Activated naive CD8-positive, alpha-beta T cell treated with anti-CD3 and anti-CD28 coated beads for 36 hours (primary cell): Measurements from ENCODE around the gene GJB4. TPM values are rescaled to one million over a fixed set of nuclear protein-coding genes. Genes with fewer than 3 reads are reported as not detected.
"Not testable (repeated sequence)": the region's sequence is repeated elsewhere in the genome, so short reads cannot be mapped to it uniquely, and the experiment has no call there.

Experiments
- DNase-seq: peaks from one replicate; pipeline ENCODE4 v3.0.0; 2021
- H3K27ac Mint-ChIP-seq: one replicate; pipeline ENCODE4 v1.8.0; 2022; ENCODE audit warnings: mild to moderate bottlenecking, moderate library complexity, mixed read lengths
- H3K27me3 Mint-ChIP-seq: one replicate; pipeline ENCODE4 v1.8.0; 2022; ENCODE audit warnings: mild to moderate bottlenecking, mixed read lengths
- H3K36me3 Mint-ChIP-seq: one replicate; pipeline ENCODE4 v1.8.0; 2021; ENCODE audit warnings: mild to moderate bottlenecking, mixed read lengths
- H3K4me1 Mint-ChIP-seq: one replicate; pipeline ENCODE4 v1.8.0; 2021; ENCODE audit warnings: mixed read lengths
- H3K4me3 Mint-ChIP-seq: one replicate; pipeline ENCODE4 v1.8.0; 2022; ENCODE audit warnings: mild to moderate bottlenecking, moderate library complexity, mixed read lengths
- H3K9me3 Mint-ChIP-seq: one replicate; pipeline ENCODE4 v1.8.0; 2022; ENCODE audit warnings: mixed read lengths
- total RNA-seq, 2 experiments: library from RNA; stranded (reverse); gene quantifications; one replicate each; pipeline ENCODE4 v1.2.3, GENCODE V29; 2021

The GJB4 gene
- total RNA-seq, 2 experiments from 2014 or later, result not detected

DNA sequence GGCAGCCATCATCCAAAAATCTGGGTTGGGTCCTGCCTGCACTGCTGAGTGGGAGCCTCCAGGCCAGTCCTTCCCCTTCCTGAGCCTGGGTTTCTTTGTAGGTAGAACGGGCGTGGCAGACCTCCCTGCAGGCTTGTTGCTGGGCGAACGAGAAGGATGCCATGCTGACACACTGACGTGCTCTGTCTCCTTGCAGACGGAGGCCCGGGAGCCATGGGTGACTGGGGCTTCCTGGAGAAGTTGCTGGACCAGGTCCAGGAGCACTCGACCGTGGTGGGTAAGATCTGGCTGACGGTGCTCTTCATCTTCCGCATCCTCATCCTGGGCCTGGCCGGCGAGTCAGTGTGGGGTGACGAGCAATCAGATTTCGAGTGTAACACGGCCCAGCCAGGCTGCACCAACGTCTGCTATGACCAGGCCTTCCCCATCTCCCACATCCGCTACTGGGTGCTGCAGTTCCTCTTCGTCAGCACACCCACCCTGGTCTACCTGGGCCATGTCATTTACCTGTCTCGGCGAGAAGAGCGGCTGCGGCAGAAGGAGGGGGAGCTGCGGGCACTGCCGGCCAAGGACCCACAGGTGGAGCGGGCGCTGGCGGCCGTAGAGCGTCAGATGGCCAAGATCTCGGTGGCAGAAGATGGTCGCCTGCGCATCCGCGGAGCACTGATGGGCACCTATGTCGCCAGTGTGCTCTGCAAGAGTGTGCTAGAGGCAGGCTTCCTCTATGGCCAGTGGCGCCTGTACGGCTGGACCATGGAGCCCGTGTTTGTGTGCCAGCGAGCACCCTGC lies 34.7 kb downstream of the GJB4 start:
- no peak for DNase-seq
- H3K9me3 Mint-ChIP-seq, result no peaks in the 10 kb centered on the region

DNA sequence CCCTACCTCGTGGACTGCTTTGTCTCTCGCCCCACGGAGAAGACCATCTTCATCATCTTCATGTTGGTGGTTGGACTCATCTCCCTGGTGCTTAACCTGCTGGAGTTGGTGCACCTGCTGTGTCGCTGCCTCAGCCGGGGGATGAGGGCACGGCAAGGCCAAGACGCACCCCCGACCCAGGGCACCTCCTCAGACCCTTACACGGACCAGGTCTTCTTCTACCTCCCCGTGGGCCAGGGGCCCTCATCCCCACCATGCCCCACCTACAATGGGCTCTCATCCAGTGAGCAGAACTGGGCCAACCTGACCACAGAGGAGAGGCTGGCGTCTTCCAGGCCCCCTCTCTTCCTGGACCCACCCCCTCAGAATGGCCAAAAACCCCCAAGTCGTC lies 35.2 kb downstream of the GJB4 start:
- Mint-ChIP-seq H3K4me1 (peaks cover 8% of the 10 kb centered on the region), H3K9me3 (no peaks in the 10 kb centered on the region), H3K27ac (no peak overlapping the region), H3K4me3 (no peak overlapping the region), H3K27me3 (peaks cover 27% of the 10 kb centered on the region), H3K36me3 (peaks cover 4% of the 10 kb centered on the region)
- DNase-seq, result no peak

More for the DNA sequence above, 34.7 kb downstream of the GJB4 start:
- peaks cover 4% of the 10 kb centered on the region for H3K36me3 Mint-ChIP-seq
- H3K27me3 Mint-ChIP-seq, result peaks cover 29% of the 10 kb centered on the region
- H3K27ac Mint-ChIP-seq, result no peak overlapping the region
- H3K4me1 Mint-ChIP-seq, result peaks cover 8% of the 10 kb centered on the region
- H3K4me3 Mint-ChIP-seq, result no peak overlapping the region

DNA sequence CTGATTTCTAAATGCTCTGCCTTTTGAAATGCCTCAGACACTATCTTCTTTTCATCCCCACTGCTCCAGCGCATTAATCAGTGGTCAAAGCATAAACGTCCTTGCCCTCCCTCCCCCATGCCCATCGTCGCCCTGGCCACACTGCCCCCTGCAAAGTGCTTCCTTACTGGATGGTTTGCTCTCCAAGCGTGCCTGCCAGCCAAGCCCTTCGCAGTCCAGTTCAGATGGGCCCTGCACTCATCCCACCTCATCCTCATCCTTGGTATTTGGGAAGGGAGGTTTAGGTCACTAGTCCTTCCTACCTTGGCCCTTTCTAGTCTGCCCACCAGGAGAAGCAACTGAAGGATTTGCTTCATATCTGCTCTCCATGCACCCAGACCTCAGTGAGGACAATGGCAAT lies 36.4 kb downstream of the GJB4 start:
- Mint-ChIP-seq H3K27ac (no peak overlapping the region), H3K4me1 (peaks cover 16% of the 10 kb centered on the region), H3K9me3 (no peaks in the 10 kb centered on the region), H3K27me3 (peaks cover 21% of the 10 kb centered on the region), H3K36me3 (peaks cover 4% of the 10 kb centered on the region), H3K4me3 (no peak overlapping the region)
- DNase-seq, result no peak

DNA sequence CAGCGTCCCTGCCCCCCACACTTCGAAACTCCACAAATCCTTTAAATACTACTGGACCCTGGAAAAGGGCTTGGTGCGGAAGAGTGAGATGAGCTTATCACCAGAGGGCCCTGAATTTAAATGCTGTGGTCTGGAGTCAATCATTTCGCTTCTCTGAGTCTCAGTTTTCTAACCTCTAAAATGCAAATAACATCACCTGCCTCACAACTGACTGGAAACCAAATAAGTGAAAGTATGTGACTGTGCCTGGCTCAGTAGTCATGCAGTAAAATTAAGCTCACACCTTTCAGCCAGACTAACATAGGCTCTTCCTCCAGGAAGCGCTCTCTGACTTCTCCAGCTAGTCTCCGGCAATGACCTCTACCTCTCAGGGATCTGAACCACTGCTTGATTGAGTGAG lies 37.5 kb downstream of the GJB4 start:
- no peak for DNase-seq
- no peak overlapping the region for H3K4me3 Mint-ChIP-seq
- H3K9me3 Mint-ChIP-seq, result no peaks in the 10 kb centered on the region
- H3K27ac Mint-ChIP-seq, result no peak overlapping the region
- H3K36me3 Mint-ChIP-seq, result peaks cover 4% of the 10 kb centered on the region
- H3K4me1 Mint-ChIP-seq, result peaks cover 14% of the 10 kb centered on the region
- H3K27me3 Mint-ChIP-seq, result peaks cover 10% of the 10 kb centered on the region

DNA sequence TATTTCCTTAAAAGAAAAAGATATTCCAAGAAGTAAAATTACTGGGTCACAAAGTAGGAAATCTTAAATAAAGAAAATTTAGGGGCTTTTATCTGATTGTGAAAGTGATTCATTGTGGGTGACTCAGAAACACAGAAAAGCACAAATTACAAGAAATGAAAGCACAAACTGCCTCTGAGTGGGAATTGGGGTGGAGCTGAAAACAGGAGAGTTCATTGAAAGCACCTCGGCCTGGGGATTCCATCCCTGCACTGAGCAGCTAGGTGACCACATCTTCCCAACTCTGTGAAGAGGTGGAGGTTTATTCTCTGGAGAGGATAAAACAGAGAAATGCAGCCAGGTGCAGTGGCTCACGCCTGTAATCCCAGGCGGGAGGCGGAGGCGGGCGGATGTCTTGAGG lies 40.7 kb downstream of the GJB4 start:
- peaks cover 8% of the 10 kb centered on the region for H3K4me1 Mint-ChIP-seq

DNA sequence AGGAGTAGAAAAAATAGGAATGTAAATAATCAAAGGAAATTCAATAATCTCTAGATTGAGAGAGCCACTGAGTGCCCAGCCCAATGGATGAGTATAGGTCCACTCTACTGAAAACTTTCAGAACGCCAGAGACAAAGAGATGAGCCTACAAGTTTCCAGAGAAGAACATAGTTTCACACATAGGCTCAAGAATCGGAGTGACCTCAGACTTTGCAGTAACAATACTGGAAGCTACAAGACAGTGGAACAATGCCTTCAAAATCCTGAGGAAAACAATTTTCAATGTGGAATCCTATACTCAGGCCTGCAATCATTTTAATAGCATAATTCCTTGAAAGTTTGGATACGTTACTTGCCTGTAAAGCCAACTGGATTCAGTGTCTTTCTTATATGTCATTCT lies 44.2 kb downstream of the GJB4 start:
- Mint-ChIP-seq H3K27me3 (no peaks in the 10 kb centered on the region), H3K9me3 (peaks cover 3% of the 10 kb centered on the region), H3K27ac (no peak overlapping the region), H3K4me3 (no peak overlapping the region), H3K4me1 (peaks cover 8% of the 10 kb centered on the region), H3K36me3 (peaks cover 3% of the 10 kb centered on the region)
- no peak for DNase-seq

More for the DNA sequence above, 40.7 kb downstream of the GJB4 start:
- Mint-ChIP-seq H3K9me3 (peaks cover 3% of the 10 kb centered on the region), H3K27ac (peak overlapping the region; percentile 72), H3K36me3 (peaks cover 6% of the 10 kb centered on the region), H3K4me3 (no peak overlapping the region), H3K27me3 (no peaks in the 10 kb centered on the region)
- peak; percentile 20 for DNase-seq

DNA sequence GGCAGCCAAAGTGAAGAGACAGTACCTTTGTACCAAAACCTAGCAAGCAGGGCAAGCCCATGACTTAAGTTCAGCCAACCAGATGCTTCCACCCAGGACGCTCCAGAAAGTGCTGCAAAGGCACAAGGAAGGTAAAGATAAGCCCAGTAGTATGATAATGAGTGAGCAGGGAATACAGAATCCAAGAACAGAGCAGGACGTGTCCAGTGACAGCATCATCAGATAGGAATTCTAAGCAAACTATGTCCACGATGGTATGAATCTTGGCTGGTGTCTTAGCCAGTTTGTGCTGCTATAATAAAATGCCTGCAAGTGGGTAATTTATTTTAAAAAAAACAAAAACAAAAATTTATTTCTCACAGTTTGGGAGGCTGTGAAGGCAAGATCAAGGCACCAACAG lies 46.9 kb downstream of the GJB4 start:
- no peak overlapping the region for H3K27ac Mint-ChIP-seq
- H3K9me3 Mint-ChIP-seq, result peaks cover 6% of the 10 kb centered on the region
- H3K36me3 Mint-ChIP-seq, result peaks cover 9% of the 10 kb centered on the region
- no peaks in the 10 kb centered on the region for H3K27me3 Mint-ChIP-seq
- no peaks in the 10 kb centered on the region for H3K4me1 Mint-ChIP-seq
- no peak overlapping the region for H3K4me3 Mint-ChIP-seq
- DNase-seq, result no peak

DNA sequence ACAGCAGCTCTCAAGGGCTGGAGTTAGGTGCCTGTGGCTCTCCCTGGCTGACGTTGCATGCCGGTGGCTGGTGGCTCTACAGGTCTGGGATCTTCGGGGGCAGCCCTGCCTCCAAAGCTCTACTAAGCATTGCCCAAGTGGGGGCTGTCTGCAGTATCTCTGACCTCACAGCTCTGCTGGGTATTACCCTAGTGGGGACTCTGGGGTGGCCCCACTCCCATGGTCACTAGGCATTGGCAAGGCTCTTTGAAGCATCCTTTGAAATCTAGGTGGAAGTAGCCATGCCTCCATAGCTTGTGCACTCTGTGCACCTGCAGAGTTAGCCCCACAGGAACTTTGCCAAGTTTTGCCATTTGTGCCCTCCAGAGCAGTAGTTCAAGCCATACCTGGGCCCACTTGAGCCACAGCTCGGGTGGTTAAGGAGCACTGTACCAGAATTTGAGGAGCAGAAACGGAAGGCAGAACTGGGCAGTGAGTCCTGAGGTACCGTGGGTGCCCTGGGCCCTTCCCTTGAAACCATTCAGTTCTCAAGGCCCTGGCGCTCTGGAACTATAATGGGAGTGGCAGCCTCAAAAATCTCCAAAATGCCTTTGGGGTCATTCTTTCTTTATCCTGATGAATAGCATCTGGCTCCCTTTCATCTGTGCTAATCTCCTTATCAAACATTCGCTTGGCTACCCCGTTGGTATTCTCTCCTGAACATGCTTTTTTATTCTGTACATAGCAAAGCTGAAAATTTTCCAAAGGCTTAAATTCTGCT lies 48.7 kb downstream of the GJB4 start:
- no peak overlapping the region for H3K27ac Mint-ChIP-seq
- H3K4me3 Mint-ChIP-seq, result no peak overlapping the region

DNA sequence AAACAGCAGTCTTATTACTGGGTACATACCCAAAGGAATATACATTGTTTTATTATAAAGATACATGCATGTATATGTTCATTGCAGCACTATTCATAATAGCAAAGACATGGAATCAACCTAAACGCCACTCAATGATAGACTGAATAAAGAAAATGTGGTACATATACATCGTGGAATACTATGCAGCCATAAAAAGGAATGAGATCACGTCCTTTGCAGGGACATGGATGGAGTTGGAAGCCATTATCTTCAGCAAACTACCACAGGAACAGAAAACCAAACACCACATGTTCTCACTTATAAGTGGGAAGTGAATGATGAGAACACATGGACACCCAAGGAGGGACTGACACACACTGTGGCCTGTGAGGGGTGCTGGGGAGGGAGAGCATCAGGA lies 51.2 kb downstream of the GJB4 start:
- H3K4me1 Mint-ChIP-seq, H3K27ac Mint-ChIP-seq, DNase-seq, H3K27me3 Mint-ChIP-seq, H3K36me3 Mint-ChIP-seq, H3K4me3 Mint-ChIP-seq, H3K9me3 Mint-ChIP-seq: not testable (repeated sequence)

More for the DNA sequence above, 48.7 kb downstream of the GJB4 start:
- H3K9me3 Mint-ChIP-seq, result peaks cover 6% of the 10 kb centered on the region
- peaks cover 11% of the 10 kb centered on the region for H3K36me3 Mint-ChIP-seq
- no peak for DNase-seq
- no peaks in the 10 kb centered on the region for H3K4me1 Mint-ChIP-seq
- H3K27me3 Mint-ChIP-seq, result no peaks in the 10 kb centered on the region

Other genes with a start within 250 kb of the GJB4 start
- gene GJB5, start 4.7 kb upstream of the GJB4 start, total RNA-seq, result not detected
- gene GJB3, start 21.5 kb downstream of the GJB4 start, total RNA-seq, result not detected
- gene GJA4, start 33.3 kb downstream of the GJB4 start, total RNA-seq, result not detected
- gene SMIM12, start 100.0 kb downstream of the GJB4 start, total RNA-seq, result 10 to 100 TPM; 67.4 to 68.1 TPM
- under 1 TPM; 0.74 to 0.91 TPM for gene DLGAP3, start 169.9 kb downstream of the GJB4 start, total RNA-seq
- gene TMEM35B, start 225.6 kb downstream of the GJB4 start, total RNA-seq, result 10 to 100 TPM; 18.4 to 19.2 TPM